HCT116 (cell line): ENCODE measurements around the gene AUTS2. TPM values are rescaled to one million over a fixed set of nuclear protein-coding genes. Genes with fewer than 3 reads are reported as not detected.

ENCODE experiments used
- ATAC-seq: fragments of 200-7000 bp; cut with Tn5 transposase; 2 replicates; pipeline ENCODE4 v1.9.1; 2020; ENCODE audit warnings: mild to moderate bottlenecking, moderate library complexity
- BruUV-seq: library from RNA; stranded (reverse); fragments of 400-500 nt; replicated peaks from 2 replicates; lab custom pipeline; 2021; lab: Mats Ljungman, UMichigan
- CTCF ChIA-PET: fragments of 300-600 bp; sonication (Branson Sonifier 250); formaldehyde crosslinking; loops from one replicate; lab custom pipeline; 2021; ENCODE audit warnings: antibody characterized with exemption; lab: Charles Lee
- POLR2A ChIA-PET: fragments of 300-600, 350-600 bp; sonication (Branson Sonifier 250); formaldehyde crosslinking; loops from one replicate; lab custom pipeline; 2021; ENCODE audit warnings: antibody characterized with exemption; lab: Charles Lee
- RAD21 ChIA-PET, 2 experiments: fragments of 300-600 bp; sonication (Branson Sonifier 250); formaldehyde crosslinking; loops; one replicate each; lab custom pipeline; 2023; ENCODE audit warnings: low total read pairs in 2 of 2; ENCODE audit not compliant: uncharacterized antibody in 2 of 2, unreplicated experiment in 2 of 2, low non-redundant PET in 1 of 2; lab: Charles Lee
- DNase-seq: peaks from one replicate; pipeline ENCODE4 v3.0.0-alpha.2; 2010; ENCODE audit warnings: low read depth, low spot score
- H2AFZ ChIP-seq: fragments of 200-600 bp; shearing (Covaris generic), sonication (generic); 2 replicates; pipeline ENCODE4 v1.6.1; 2017; ENCODE audit warnings: low read depth, mixed run types, mixed read lengths, antibody characterized with exemption, low read length; ENCODE audit not compliant: poor library complexity, severe bottlenecking
- H3K27ac ChIP-seq: 2 replicates; pipeline ENCODE4 v1.5.1; 2012; ENCODE audit warnings: low read depth, low read length
- H3K27me3 ChIP-seq: fragments of 200-600 bp; sonication (generic); 2 replicates; pipeline ENCODE4 v1.6.1; 2016; ENCODE audit warnings: mixed run types, low read length, mixed read lengths; ENCODE audit not compliant: insufficient read depth
- H3K36me3 ChIP-seq, 2 experiments: fragments of 200-500 bp in 1 of 2; fragments of 200-600 bp in 1 of 2; sonication (Bioruptor generic) in 1 of 2; sonication (generic) in 1 of 2; 2 replicates each; pipeline versions ENCODE4 v1.5.1 to v1.6.1; 2014 to 2016; ENCODE audit warnings: low read length in 2 of 2, inconsistent platforms in 1 of 2, mixed read lengths in 1 of 2, mixed run types in 1 of 2; ENCODE audit not compliant: insufficient read depth in 2 of 2, control insufficient read depth in 1 of 2
- H3K4me1 ChIP-seq, 2 experiments: fragments of 200-600 bp in 1 of 2; sonication (generic) in 1 of 2; 2 replicates each; pipeline versions ENCODE4 v1.5.1 to v1.6.1; 2012 to 2017; ENCODE audit warnings: low read length in 2 of 2, inconsistent platforms in 1 of 2, mild to moderate bottlenecking in 1 of 2, mixed read lengths in 1 of 2, mixed run types in 1 of 2, moderate library complexity in 1 of 2; ENCODE audit not compliant: insufficient read depth in 2 of 2, control insufficient read depth in 1 of 2
- H3K4me2 ChIP-seq: fragments of 200-600 bp; sonication (generic); 2 replicates; pipeline ENCODE4 v1.6.1; 2017; ENCODE audit warnings: mixed run types, low read length, mixed read lengths
- H3K4me3 ChIP-seq, 2 experiments: fragments of 200-600 bp in 1 of 2; sonication (generic) in 1 of 2; replicated peaks in 1 of 2; 2 replicates each; pipeline ENCODE4 v1.5.1; 2011 to 2016; ENCODE audit warnings: low read length in 2 of 2, control low read depth in 1 of 2, low read depth in 1 of 2, mild to moderate bottlenecking in 1 of 2, mixed read lengths in 1 of 2, mixed run types in 1 of 2
- H3K79me2 ChIP-seq: fragments of 200-600 bp; sonication (generic); 2 replicates; pipeline ENCODE4 v1.6.1; 2017; ENCODE audit warnings: mild to moderate bottlenecking, mixed run types, low read length, moderate library complexity, mixed read lengths; ENCODE audit not compliant: insufficient read depth
- H3K9ac ChIP-seq: fragments of 200-600 bp; sonication (generic); 2 replicates; pipeline ENCODE4 v1.6.1; 2016; ENCODE audit warnings: low read length, mixed read lengths
- H3K9me2 ChIP-seq: fragments of 200-600 bp; sonication (generic), shearing (Covaris generic); 2 replicates; pipeline ENCODE4 v1.6.1; 2017; ENCODE audit warnings: mixed run types, mild to moderate bottlenecking, moderate library complexity; ENCODE audit not compliant: insufficient read depth
- H3K9me3 ChIP-seq, 2 experiments: fragments of 200-500 bp in 1 of 2; fragments of 200-600 bp in 1 of 2; sonication (Bioruptor generic) in 1 of 2; sonication (generic) in 1 of 2; 2 replicates each; pipeline ENCODE4 v1.6.1; 2014 to 2017; ENCODE audit warnings: low read length in 2 of 2, mixed read lengths in 2 of 2, inconsistent platforms in 1 of 2, low read depth in 1 of 2, mild to moderate bottlenecking in 1 of 2, mixed run types in 1 of 2, moderate library complexity in 1 of 2; ENCODE audit not compliant: control insufficient read depth in 1 of 2, insufficient read depth in 1 of 2
- H4K20me1 ChIP-seq: fragments of 200-600 bp; sonication (generic), shearing (Covaris generic); 2 replicates; pipeline ENCODE4 v1.6.1; 2017; ENCODE audit warnings: mixed run types, mild to moderate bottlenecking, moderate library complexity; ENCODE audit not compliant: insufficient read depth
- EGR1 ChIP-seq: IDR thresholded peaks from 2 replicates; pipeline ENCODE4 v1.6.1; 2012; ENCODE audit warnings: low read depth
- ELF1 ChIP-seq: IDR thresholded peaks from 2 replicates; pipeline ENCODE4 v1.6.1; 2012; ENCODE audit warnings: low read depth, borderline replicate concordance
- TCF7L2 ChIP-seq: IDR thresholded peaks from 2 replicates; pipeline ENCODE4 v1.7.0; 2011; ENCODE audit warnings: borderline replicate concordance, inconsistent platforms; ENCODE audit not compliant: insufficient read depth, insufficient read length; ENCODE audit errors: extremely low read depth
- ZFX ChIP-seq: fragments of 450-650 bp; IDR thresholded peaks from 2 replicates; pipeline ENCODE4 v1.6.1; 2017
- intact Hi-C: fragments of 100-400 bp; cut with micrococcal nuclease; formaldehyde crosslinking; loops from 2 replicates; pipeline ENCODE4 v1.10.0; 2022
- total RNA-seq: library from RNA; stranded (reverse); gene quantifications from one replicate; pipeline ENCODE4 v1.2.1, GENCODE V29; 2021; ENCODE audit not compliant: unreplicated experiment
- TF ChIP-seq, protein P1 (sequence below), 3 experiments: fragments of 200-600 bp in 1 of 3; sonication (generic) in 1 of 3; IDR thresholded peaks in 2 of 3; conservative IDR thresholded peaks in 1 of 3; 2 replicates each; pipeline ENCODE4 v1.5.1; 2012 to 2017; ENCODE audit warnings: low read depth in 2 of 3, low read length in 2 of 3, antibody characterized with exemption in 1 of 3, borderline replicate concordance in 1 of 3, control low read depth in 1 of 3, mild to moderate bottlenecking in 1 of 3, mixed read lengths in 1 of 3, mixed run types in 1 of 3, moderate library complexity in 1 of 3; ENCODE audit not compliant: insufficient read depth in 1 of 3
- TF ChIP-seq, protein P2 (sequence below): IDR thresholded peaks from 2 replicates; pipeline ENCODE4 v1.6.1; 2011; ENCODE audit warnings: mild to moderate bottlenecking, low read length, moderate library complexity; ENCODE audit not compliant: insufficient replicate concordance; ENCODE audit errors: extremely low read depth

AUTS2 gene
- total RNA-seq, 1 experiment from 2014 or later = 0.93 TPM

DNA sequence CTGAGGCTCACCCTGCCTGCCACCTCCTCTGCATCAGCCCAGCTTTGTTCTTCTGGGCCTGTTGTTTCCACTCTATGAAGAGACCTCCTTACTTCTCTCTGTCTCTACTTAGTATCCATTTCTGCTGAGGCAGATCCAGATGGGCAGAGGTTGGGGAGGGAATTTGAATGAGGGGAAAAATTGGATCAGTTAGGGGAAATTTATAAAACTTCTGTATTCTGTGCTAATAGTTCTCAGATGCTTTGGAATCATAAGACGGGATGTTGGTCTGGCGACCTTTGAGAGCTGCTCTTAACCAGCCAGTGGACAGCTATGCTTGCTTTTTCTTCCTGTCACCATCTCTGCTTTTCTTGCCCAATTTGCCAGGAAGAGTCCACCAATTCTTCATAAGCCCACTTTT is 55.5 kb downstream of the AUTS2 start:
- H3K9me2 ChIP-seq = no peaks in the 10 kb centered on the region
- no peak for ATAC-seq
- no peak for DNase-seq
- no peak overlapping the region for H3K9ac ChIP-seq
- no peaks in the 10 kb centered on the region for H4K20me1 ChIP-seq
- H3K27ac ChIP-seq = no peak overlapping the region
- no peaks in the 10 kb centered on the region for H3K4me1 ChIP-seq
- BruUV-seq = no TSS peak
- CTCF ChIA-PET = no interaction called here
- POLR2A ChIA-PET = no interaction called here
- H3K4me2 ChIP-seq = no peak overlapping the region
- TF ChIP-seq TCF7L2 (no peak), ZFX (no peak), EGR1 (no peak), ELF1 (no peak)
- TF ChIP-seq, protein P1, sequence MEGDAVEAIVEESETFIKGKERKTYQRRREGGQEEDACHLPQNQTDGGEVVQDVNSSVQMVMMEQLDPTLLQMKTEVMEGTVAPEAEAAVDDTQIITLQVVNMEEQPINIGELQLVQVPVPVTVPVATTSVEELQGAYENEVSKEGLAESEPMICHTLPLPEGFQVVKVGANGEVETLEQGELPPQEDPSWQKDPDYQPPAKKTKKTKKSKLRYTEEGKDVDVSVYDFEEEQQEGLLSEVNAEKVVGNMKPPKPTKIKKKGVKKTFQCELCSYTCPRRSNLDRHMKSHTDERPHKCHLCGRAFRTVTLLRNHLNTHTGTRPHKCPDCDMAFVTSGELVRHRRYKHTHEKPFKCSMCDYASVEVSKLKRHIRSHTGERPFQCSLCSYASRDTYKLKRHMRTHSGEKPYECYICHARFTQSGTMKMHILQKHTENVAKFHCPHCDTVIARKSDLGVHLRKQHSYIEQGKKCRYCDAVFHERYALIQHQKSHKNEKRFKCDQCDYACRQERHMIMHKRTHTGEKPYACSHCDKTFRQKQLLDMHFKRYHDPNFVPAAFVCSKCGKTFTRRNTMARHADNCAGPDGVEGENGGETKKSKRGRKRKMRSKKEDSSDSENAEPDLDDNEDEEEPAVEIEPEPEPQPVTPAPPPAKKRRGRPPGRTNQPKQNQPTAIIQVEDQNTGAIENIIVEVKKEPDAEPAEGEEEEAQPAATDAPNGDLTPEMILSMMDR (IDR thresholded peaks at IDR 0.05 in 2 of 3, conservative IDR thresholded peaks at IDR 0.05 in 1 of 3; ENCODE audit: borderline replicate concordance in 1 of 3, insufficient read depth in 1 of 3, low read depth in 2 of 3, low read length in 2 of 3) = no peak
- TF ChIP-seq, protein P2, sequence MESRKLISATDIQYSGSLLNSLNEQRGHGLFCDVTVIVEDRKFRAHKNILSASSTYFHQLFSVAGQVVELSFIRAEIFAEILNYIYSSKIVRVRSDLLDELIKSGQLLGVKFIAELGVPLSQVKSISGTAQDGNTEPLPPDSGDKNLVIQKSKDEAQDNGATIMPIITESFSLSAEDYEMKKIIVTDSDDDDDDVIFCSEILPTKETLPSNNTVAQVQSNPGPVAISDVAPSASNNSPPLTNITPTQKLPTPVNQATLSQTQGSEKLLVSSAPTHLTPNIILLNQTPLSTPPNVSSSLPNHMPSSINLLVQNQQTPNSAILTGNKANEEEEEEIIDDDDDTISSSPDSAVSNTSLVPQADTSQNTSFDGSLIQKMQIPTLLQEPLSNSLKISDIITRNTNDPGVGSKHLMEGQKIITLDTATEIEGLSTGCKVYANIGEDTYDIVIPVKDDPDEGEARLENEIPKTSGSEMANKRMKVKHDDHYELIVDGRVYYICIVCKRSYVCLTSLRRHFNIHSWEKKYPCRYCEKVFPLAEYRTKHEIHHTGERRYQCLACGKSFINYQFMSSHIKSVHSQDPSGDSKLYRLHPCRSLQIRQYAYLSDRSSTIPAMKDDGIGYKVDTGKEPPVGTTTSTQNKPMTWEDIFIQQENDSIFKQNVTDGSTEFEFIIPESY = no peak
- no peak overlapping the region for H3K4me3 ChIP-seq
- H3K9me3 ChIP-seq = peaks cover 0 to 38% of the 10 kb centered on the region in 2 experiments; a peak in 2 of 4 replicates
- H3K36me3 ChIP-seq = no peaks in the 10 kb centered on the region
- intact Hi-C loops = no loop called here
- no peaks in the 10 kb centered on the region for H3K27me3 ChIP-seq
- RAD21 ChIA-PET = no interaction called here
- H2AFZ ChIP-seq = no peak overlapping the region
- H3K79me2 ChIP-seq = no peaks in the 10 kb centered on the region
